GM12873 (cell line): ENCODE data around the gene HNRNPA1L2.

Experiments used
- TF ChIP-seq, protein P1 (sequence below): IDR thresholded peaks from 2 replicates; pipeline ENCODE4 v1.5.1; 2012; ENCODE audit warnings: low read depth, mild to moderate bottlenecking, moderate library complexity, low read length, control low read depth; ENCODE audit not compliant: insufficient read depth; ENCODE audit errors: missing control alignments

Gene HNRNPA1L2

DNA sequence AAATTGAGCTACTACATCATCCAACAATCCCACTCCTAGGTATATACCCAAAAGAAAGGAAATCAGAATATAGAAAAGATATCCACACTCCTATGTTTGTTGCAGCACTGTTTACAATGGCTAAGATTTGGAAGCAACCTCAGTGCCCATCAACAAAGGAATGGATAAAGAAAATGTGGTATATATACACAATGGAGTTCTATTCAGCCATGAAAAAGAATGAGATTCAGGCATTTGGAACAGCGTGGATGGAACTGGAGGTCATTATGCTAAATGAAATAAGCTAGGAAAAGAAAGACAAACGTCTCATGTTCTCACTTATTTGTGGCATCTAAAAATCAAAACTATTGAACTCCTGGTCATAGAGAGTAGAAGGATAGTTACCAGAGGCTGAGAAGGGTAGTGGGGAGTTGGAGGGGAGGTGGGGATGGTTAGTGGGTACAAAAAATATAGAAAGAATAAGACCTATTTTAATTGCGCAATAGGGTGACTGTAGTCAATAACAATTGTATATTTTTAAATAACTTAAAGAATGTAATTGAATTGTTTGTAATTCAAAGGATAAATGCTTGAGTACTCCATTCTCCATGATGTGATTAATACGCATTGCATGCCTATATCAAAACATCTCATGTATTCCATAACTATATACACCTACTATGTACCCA, 27.0 kb upstream of the HNRNPA1L2 start:
- TF ChIP-seq, protein P1, sequence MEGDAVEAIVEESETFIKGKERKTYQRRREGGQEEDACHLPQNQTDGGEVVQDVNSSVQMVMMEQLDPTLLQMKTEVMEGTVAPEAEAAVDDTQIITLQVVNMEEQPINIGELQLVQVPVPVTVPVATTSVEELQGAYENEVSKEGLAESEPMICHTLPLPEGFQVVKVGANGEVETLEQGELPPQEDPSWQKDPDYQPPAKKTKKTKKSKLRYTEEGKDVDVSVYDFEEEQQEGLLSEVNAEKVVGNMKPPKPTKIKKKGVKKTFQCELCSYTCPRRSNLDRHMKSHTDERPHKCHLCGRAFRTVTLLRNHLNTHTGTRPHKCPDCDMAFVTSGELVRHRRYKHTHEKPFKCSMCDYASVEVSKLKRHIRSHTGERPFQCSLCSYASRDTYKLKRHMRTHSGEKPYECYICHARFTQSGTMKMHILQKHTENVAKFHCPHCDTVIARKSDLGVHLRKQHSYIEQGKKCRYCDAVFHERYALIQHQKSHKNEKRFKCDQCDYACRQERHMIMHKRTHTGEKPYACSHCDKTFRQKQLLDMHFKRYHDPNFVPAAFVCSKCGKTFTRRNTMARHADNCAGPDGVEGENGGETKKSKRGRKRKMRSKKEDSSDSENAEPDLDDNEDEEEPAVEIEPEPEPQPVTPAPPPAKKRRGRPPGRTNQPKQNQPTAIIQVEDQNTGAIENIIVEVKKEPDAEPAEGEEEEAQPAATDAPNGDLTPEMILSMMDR, result no peak

DNA sequence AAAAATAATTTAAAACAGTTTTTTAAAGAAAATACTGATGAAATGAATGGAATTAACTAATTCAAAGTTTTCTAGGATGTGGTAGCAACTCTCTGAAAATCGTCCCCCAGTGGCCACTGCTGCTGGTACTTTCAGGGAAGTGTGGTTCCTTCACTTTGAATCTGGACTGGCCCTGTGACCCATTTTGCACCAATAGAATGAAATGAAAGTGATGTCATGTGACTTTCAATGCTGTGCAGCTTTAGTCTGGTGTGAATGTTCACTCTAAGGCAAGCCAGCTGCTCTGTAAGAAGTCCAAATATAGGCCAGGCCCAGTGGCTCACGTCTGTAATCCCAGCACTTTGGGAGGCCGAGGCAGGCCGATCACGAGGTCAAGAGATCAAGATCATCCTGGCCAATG, 26.4 kb upstream of the HNRNPA1L2 start:
- TF ChIP-seq, protein P1, result no peak

DNA sequence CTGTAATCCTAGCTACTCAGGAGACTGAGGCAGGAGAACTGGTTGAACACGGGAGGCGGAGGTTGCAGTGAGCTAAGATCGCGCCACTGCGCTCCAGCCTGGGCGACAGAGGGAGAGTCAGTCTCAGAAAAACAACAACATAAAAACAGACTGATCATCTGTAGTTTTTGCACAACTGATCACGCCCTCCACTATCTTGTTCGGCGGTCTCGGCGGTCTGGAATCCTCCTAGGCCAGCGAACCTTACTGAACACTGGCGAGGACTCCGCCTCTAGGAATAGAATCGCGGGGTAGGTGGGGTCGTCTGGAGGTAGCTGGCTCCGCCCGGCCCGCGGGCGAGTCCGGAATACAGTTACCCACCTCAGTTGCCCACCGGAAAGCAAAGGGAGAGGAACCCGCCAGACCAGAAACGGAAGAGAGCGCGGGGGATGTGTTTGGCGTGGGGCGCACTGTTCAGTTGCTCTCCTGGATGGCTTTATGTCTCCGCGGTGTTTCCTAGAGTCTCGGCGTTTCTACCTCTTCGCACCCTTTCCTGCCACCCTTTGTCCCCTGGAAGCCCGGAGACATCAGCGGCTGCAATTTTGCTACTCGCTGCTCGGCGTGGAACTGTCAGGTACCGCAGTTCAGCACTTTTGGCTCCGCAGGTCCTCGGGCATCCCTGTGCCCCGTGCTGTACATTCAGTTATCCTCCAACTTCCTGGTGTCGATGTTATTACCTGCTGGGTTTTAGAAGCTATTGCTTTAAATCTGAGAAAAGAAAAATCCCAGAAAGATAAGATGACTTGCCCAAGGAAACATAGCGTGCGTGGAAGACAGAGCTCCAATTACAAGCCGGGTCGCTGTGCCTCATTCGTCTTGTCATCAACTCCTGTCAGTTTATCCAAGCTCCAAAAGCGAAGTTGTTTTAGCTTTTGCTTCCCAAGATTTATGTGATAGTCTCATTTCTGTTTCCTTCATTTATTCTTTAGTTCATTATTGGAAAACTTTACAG, 24.9 kb upstream of the HNRNPA1L2 start:
- TF ChIP-seq, protein P1, result no peak

DNA sequence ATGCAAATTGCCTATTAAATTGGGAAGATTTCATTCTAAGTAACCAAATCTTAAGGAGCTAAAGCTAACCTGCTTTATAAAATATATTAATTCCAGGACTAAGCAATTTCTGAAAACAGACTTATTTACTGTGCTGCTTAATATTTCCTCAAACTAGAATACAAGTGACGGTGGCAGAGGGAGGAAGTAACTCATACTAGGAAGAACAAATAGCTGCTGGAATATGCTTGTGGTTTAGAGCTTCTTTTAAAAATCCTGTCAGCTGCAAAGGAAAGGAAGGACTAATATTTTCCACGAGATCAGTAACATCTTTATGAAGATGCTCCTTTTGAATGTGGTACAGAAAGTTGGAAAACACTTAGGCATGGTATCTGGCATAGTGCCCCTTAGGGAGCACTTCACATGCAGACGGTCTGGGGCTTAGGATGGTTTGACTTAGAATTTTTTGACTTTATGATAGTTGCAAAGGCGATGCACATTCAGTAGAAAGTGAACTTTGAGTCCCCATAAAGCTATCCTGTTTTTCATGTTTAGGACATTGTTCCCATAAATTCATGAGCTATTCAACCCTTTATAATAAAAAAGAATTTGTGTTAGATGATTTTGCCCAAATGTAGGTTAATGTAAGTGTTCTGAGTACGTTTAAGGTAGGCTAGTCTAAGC, 3.4 kb upstream of the HNRNPA1L2 start:
- TF ChIP-seq, protein P1, result no peak

DNA sequence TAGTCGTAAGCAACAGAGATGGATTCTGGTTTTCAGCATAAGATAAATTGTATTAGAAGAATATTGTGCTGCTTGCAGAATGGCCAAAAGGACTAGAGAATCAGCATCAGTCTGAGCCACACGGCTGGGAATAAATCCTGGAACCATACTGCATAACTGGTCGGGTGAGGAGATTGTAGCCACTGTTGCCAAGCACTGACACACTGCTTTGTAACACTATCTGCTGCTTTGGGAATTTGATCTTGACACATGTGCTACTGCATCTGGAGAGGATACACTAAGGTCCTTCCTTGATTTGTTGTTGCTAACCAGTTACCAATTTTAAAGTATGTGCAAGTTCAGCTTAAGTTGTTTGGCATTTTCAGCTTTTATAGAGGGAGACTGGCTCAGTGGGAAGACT, 1.9 kb downstream of the HNRNPA1L2 start:
- TF ChIP-seq, protein P1, result no peak

DNA sequence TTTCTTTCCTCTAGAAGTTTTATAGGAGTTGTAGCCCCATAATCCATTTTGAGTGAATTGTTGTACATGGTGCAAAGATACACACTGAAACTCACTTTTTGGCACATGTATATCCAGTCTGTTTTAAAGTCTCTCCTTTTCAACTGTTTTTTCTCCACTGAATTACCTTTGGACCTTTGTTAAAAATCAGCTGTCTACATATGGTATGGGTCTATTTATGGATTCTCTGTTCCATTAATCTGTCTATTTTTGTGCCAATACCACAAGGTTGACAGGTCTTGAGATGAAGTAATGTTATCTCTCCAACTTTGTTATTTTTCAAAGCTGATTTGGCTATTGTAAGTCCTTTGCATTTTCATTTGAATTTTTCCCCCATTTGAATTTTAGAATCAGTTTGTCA, 4.7 kb downstream of the HNRNPA1L2 start:
- TF ChIP-seq, protein P1, result no peak

DNA sequence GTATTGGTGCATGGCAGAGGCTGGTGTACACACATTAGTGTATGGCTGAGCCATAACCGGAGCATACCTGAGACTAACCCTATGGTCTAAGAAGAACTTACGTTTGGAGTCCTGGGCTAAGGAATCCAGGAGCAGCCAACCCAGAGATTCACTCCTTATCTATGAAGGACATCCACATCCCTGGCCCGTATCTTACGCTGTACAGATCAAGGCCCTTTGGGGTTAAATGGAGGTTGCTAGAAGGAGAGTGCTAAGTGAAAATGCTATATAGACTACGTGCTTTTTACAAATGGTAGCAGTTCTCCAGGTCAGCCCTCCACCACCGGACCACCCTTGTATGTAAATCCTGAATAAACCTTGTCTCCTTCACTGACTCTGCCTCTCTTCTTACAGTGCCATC, 8.5 kb downstream of the HNRNPA1L2 start:
- TF ChIP-seq, protein P1, result no peak
